T-cell (primary cell): ENCODE measurements around the gene DEXI. TPM values are rescaled to one million over a fixed set of nuclear protein-coding genes. Genes with fewer than 3 reads are reported as not detected.

Source experiments
- ATAC-seq, 4 experiments: fragments of 200-7000 bp in 3 of 4; fragments of 150-1000 bp in 1 of 4; cut with Tn5 transposase; replicated peaks in 1 of 4; 1 replicate in 3 of 4; 2 replicates in 1 of 4; pipeline ENCODE4 v1.10.0; 2021; ENCODE audit warnings: moderate library complexity in 3 of 4, mild to moderate bottlenecking in 2 of 4, moderate number of reproducible peaks in 1 of 4
- CTCF ChIA-PET, 2 donors: fragments of 300-600 bp; sonication (Branson Sonifier 250); formaldehyde crosslinking; loops; one replicate each; lab custom pipeline; 2022; ENCODE audit warnings: antibody characterized with exemption in 2 of 2; lab: Charles Lee
- POLR2A ChIA-PET, 2 donors: fragments of 300-600 bp; sonication (Branson Sonifier 250); formaldehyde crosslinking; loops; one replicate each; lab custom pipeline; 2022; ENCODE audit warnings: antibody characterized with exemption in 2 of 2; lab: Charles Lee
- DNase-seq, 35 experiments: peaks; one replicate each; pipeline versions ENCODE4 v3.0.0 to v3.0.0-alpha.2; 2013 to 2023
- H3K27ac ChIP-seq: one replicate; pipeline ENCODE4 v1.5.1; 2013; ENCODE audit warnings: low read length
- H3K27me3 ChIP-seq, 2 experiments: replicated peaks in 1 of 2; 1 replicate in 1 of 2; 2 replicates in 1 of 2; pipeline versions ENCODE4 v1.6.1 to v1.7.0; 2013; ENCODE audit warnings: low read length in 1 of 2, mixed read lengths in 1 of 2; ENCODE audit not compliant: control insufficient read depth in 2 of 2, insufficient read depth in 2 of 2; ENCODE audit errors: extremely low read depth in 1 of 2
- H3K36me3 ChIP-seq, 2 donors: 1 replicate in 1 of 2; 2 replicates in 1 of 2; pipeline versions ENCODE4 v1.6.1 to v1.7.0; 2013; ENCODE audit warnings: low read length in 1 of 2; ENCODE audit not compliant: control insufficient read depth in 2 of 2, insufficient read depth in 1 of 2; ENCODE audit errors: extremely low read depth in 1 of 2
- H3K4me1 ChIP-seq, 2 experiments: 1 replicate in 1 of 2; 2 replicates in 1 of 2; pipeline versions ENCODE4 v1.6.1 to v1.7.0; 2013; ENCODE audit warnings: low read length in 2 of 2, mixed read lengths in 1 of 2; ENCODE audit not compliant: insufficient read depth in 2 of 2, control insufficient read depth in 1 of 2; ENCODE audit errors: extremely low read depth in 1 of 2
- H3K4me3 ChIP-seq, 2 donors: 1 replicate in 1 of 2; 2 replicates in 1 of 2; pipeline versions ENCODE4 v1.5.1 to v1.7.0; 2013; ENCODE audit warnings: mild to moderate bottlenecking in 2 of 2, low read length in 1 of 2, moderate library complexity in 1 of 2; ENCODE audit not compliant: control insufficient read depth in 1 of 2; ENCODE audit errors: extremely low read depth in 1 of 2
- H3K9me3 ChIP-seq: 2 replicates; pipeline ENCODE4 v1.7.0; 2013
- H3K27ac Mint-ChIP-seq, 2 donors: one replicate each; pipeline ENCODE4 v1.8.0; 2020 to 2021; ENCODE audit warnings: mild to moderate bottlenecking in 2 of 2, mixed read lengths in 2 of 2
- H3K27me3 Mint-ChIP-seq, 2 donors: one replicate each; pipeline ENCODE4 v1.8.0; 2021 to 2022; ENCODE audit warnings: mixed read lengths in 2 of 2
- H3K36me3 Mint-ChIP-seq: one replicate; pipeline ENCODE4 v1.8.0; 2021; ENCODE audit warnings: mixed read lengths
- H3K4me1 Mint-ChIP-seq, 3 donors: one replicate each; pipeline ENCODE4 v1.8.0; 2020 to 2022; ENCODE audit warnings: mixed read lengths in 3 of 3, mild to moderate bottlenecking in 1 of 3
- H3K4me3 Mint-ChIP-seq, 3 donors: one replicate each; pipeline ENCODE4 v1.8.0; 2020 to 2022; ENCODE audit warnings: mild to moderate bottlenecking in 3 of 3, mixed read lengths in 3 of 3, moderate library complexity in 3 of 3
- H3K9me3 Mint-ChIP-seq, 3 donors: one replicate each; pipeline ENCODE4 v1.8.0; 2020 to 2022; ENCODE audit warnings: mixed read lengths in 3 of 3
- WGBS: methylation state at CpG from one replicate; pipeline ENCODE4 v1.1.5; 2013; ENCODE audit warnings: missing lambda C conversion rate; ENCODE audit not compliant: insufficient coverage; 5-methylcytosine and 5-hydroxymethylcytosine counted together
- total RNA-seq, 35 experiments: library from RNA in 6 of 35; stranded (reverse) in 6 of 35; fragments of 120-200 nt in 1 of 35; gene quantifications; one replicate each; pipeline versions ENCODE4 v1.2.1 to v1.2.4 and lab custom pipeline; 2013 to 2026

DEXI gene
- total RNA-seq, 5 donors from 2014 or later (not counting 1 experiment from before 2014, with no cell fraction given), result 12.2 to 39.8 (median 34.1) TPM

DNA sequence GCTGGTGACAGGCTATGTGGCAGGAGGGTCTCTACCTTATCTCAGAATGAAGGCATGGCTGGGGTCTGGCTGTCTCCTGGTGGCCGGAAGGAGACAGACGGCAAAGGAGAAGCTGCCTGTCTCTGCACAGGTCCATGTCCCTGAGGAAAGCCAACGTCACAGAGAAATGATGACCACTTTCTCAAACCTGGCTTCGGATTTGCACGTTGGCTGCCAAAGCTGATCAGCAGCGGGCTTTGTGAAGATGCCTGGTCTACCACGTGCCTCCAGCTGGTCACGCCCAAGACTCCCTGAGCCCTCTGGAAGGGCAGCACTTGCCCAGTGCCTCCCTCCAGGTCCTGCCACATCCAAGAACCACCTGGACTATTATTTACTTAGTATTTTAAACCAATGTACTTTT lies 8.4 kb downstream of the DEXI start:
- Mint-ChIP-seq H3K4me1 (peaks cover 66 to 71% (median 70%) of the 10 kb centered on the region in 3 donors), H3K27ac (no peak overlapping the region), H3K4me3 (no peak overlapping the region), H3K27me3 (no peaks in the 10 kb centered on the region), H3K36me3 (peaks cover 20% of the 10 kb centered on the region), H3K9me3 (no peaks in the 10 kb centered on the region)
- ATAC-seq, result no peak
- ChIA-PET CTCF (no interaction called here), POLR2A (no interaction called here)
- no peak overlapping the region for H3K27ac ChIP-seq
- 98% methylated on average over 8 of the region's 8 CpGs for WGBS
- H3K4me3 ChIP-seq, result no peak overlapping the region
- H3K27me3 ChIP-seq, result no peaks in the 10 kb centered on the region
- H3K4me1 ChIP-seq, result peaks cover 18 to 49% of the 10 kb centered on the region in 2 experiments
- no peaks in the 10 kb centered on the region for H3K9me3 ChIP-seq
- H3K36me3 ChIP-seq, result peaks cover 14 to 22% of the 10 kb centered on the region in 2 donors
- DNase-seq, result no peak

DNA sequence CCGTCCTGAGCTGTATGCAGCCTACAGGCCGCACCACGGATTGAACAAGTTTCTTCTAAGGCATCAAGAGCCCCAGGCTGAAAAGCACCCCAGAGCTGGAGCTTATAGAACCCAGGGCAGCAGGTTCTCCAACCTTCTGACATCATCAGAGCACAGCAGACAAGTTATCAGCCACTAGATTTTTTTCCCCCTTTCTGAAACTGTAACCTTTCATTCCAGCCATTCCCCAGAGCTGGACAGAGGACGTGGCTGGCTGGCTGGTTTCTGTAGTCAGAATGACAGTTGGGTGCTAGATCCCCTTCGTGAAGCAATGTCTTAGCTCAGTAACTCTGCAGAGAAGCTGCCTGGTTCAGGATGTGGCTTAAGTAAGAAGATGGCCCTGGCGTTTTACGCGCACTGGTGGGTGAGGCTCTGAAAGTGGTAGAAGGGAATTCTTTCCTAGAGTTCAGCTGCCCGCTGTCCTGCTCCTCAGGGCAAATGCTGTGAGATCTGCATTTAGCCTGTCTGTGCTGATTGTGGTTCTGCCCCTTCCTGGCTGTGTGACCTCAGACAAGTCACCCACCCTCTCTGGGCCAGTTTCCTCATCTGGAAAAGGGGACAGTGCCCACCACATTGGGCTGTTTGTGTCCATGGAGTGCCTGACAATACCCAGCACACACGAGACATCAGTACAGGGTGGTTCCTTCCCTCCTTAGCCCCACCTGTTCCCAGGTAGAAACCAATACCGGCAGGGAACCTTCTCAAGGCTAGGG lies 9.1 kb downstream of the DEXI start:
- H3K4me1 ChIP-seq, result peaks cover 12 to 41% of the 10 kb centered on the region in 2 experiments
- ATAC-seq (no peak), DNase-seq (no peak)
- H3K9me3 ChIP-seq, result no peaks in the 10 kb centered on the region
- no peak overlapping the region for H3K27ac Mint-ChIP-seq
- H3K4me3 Mint-ChIP-seq, result no peak overlapping the region
- H3K9me3 Mint-ChIP-seq, result no peaks in the 10 kb centered on the region
- no peaks in the 10 kb centered on the region for H3K27me3 ChIP-seq
- H3K4me3 ChIP-seq, result no peak overlapping the region
- peaks cover 59 to 63% (median 63%) of the 10 kb centered on the region in 3 donors for H3K4me1 Mint-ChIP-seq
- ChIA-PET POLR2A (no interaction called here), CTCF (interaction anchor here in 1 of 2 donors (0.7 kb wide), 1 partner anchor 779 kb away, joined by 10 read pairs; no protein-coding TSS in a partner anchor)
- WGBS, result 84% methylated on average over 8 of the region's 11 CpGs
- no peak overlapping the region for H3K27ac ChIP-seq
- peaks cover 14 to 27% of the 10 kb centered on the region in 2 donors for H3K36me3 ChIP-seq
- H3K27me3 Mint-ChIP-seq, result no peaks in the 10 kb centered on the region
- peaks cover 20% of the 10 kb centered on the region for H3K36me3 Mint-ChIP-seq

DNA sequence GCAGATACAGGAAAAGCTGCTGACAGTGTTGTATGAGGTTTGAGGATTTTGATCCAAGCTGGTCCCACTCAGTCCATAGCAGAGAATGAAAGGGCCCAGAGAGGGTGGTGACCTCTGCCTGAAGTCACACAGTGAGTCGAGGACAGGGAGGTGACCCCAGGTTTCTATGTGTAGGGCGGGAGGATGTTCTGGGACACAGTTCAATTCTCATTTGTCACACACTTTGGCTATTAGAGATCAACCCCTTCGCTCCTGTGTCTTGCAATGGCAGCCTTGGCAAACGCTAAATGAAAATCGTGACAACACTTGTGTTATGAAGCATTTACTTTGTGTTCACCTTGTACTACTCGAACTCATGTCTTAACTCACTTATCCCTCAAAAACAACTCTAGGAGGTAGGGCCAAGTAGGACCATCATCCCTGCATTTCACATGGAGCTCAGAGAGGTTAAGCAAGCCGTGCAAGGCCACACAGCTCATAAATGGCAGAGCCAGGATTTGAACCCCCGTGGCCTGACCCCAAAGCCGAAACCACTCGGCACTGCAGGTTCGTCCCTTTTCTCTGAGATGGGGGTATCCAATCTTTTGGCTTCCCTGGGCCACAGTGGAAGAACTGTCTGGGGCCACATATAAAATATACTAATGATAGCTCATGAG lies 10.2 kb downstream of the DEXI start:
- ChIA-PET POLR2A (interaction anchor here in 1 of 2 donors (0.6 kb wide), 1 partner anchor 957 kb away, joined by 3 read pairs; no protein-coding TSS in a partner anchor), CTCF (interaction anchor here in 1 of 2 donors (0.7 kb wide), 2 partner anchors 9 to 780 kb away, joined by 3 to 10 read pairs; no protein-coding TSS in a partner anchor)
- Mint-ChIP-seq H3K36me3 (peaks cover 30% of the 10 kb centered on the region), H3K4me3 (no peak overlapping the region), H3K27ac (no peak overlapping the region), H3K4me1 (peaks cover 49 to 53% (median 53%) of the 10 kb centered on the region in 3 donors), H3K27me3 (no peaks in the 10 kb centered on the region), H3K9me3 (no peaks in the 10 kb centered on the region)
- no peaks in the 10 kb centered on the region for H3K27me3 ChIP-seq
- peaks cover 16 to 37% of the 10 kb centered on the region in 2 donors for H3K36me3 ChIP-seq
- no peak overlapping the region for H3K27ac ChIP-seq
- no peak overlapping the region for H3K4me3 ChIP-seq
- no peaks in the 10 kb centered on the region for H3K9me3 ChIP-seq
- ATAC-seq (no peak), DNase-seq (no peak)
- H3K4me1 ChIP-seq, result peaks cover 4 to 31% of the 10 kb centered on the region in 2 experiments
- WGBS, result 100% methylated on average over 6 of the region's 11 CpGs

DNA sequence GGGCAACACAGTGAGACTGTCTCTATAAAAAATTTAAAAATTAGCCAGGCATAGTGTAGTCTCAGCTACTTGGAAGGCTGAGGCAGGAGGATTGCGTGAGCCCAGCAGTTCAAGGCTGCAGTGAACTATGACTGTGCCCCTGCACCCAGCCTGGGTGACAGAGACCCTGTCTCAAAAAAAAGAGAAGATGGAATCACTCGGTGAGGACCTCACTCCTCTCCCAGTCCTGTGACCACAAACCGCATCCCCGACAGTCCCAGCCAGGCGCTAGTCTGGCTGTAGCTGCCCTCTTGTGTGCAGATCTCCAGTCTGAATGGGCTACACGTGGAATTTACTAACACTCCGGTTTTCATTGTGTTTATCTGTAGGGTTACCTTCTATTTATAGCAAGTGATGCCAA lies 11.1 kb downstream of the DEXI start:
- Histone ChIP-seq H3K4me1 (peaks cover 0 to 24% of the 10 kb centered on the region in 2 experiments), H3K27ac (no peak overlapping the region), H3K9me3 (no peaks in the 10 kb centered on the region), H3K36me3 (peaks cover 16 to 44% of the 10 kb centered on the region in 2 donors), H3K4me3 (no peak overlapping the region), H3K27me3 (no peaks in the 10 kb centered on the region)
- CTCF ChIA-PET, result interaction anchor here in 1 of 2 donors (0.5 kb wide), 1 partner anchor 1161 kb away, joined by 3 read pairs; no protein-coding TSS in a partner anchor
- WGBS, result 70% methylated on average over 2 of the region's 7 CpGs
- DNase-seq, result no peak
- Mint-ChIP-seq H3K36me3 (peaks cover 34% of the 10 kb centered on the region), H3K4me1 (peaks cover 39 to 44% (median 43%) of the 10 kb centered on the region in 3 donors), H3K27me3 (no peaks in the 10 kb centered on the region), H3K4me3 (no peak overlapping the region), H3K9me3 (no peaks in the 10 kb centered on the region), H3K27ac (no peak overlapping the region)
- POLR2A ChIA-PET, result no interaction called here
- ATAC-seq, result no peak

DNA sequence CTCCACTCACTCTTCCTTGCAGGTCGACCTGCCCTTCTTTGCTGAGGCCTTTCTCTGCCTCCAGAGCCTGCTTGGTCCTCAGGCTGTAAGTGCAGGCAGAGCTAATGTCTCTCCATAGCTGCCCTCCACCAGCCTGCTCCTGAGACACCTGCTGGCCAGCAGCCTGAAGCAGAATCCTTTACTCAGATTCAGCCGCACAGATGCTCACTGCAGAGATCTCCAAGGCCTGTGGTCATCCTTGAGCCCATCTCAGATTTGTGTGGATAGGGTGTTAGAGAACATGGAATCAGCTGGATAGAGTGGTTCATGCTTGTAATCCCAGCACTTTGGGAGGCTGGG lies 11.5 kb downstream of the DEXI start:
- no peaks in the 10 kb centered on the region for H3K9me3 Mint-ChIP-seq
- no peaks in the 10 kb centered on the region for H3K27me3 ChIP-seq

More for the DNA sequence above, 11.5 kb downstream of the DEXI start:
- DNase-seq, result no peak
- Histone ChIP-seq H3K27ac (no peak overlapping the region), H3K4me3 (no peak overlapping the region), H3K36me3 (peaks cover 16 to 48% of the 10 kb centered on the region in 2 donors), H3K9me3 (no peaks in the 10 kb centered on the region), H3K4me1 (peaks cover 0 to 24% of the 10 kb centered on the region in 2 experiments)
- Mint-ChIP-seq H3K4me3 (no peak overlapping the region), H3K36me3 (peaks cover 35% of the 10 kb centered on the region), H3K27ac (no peak overlapping the region), H3K27me3 (no peaks in the 10 kb centered on the region), H3K4me1 (peaks cover 35 to 40% (median 39%) of the 10 kb centered on the region in 3 donors)
- WGBS, result 73% methylated on average over 1 of the region's 2 CpGs
- ChIA-PET CTCF (interaction anchor here in 1 of 2 donors (0.5 kb wide), 1 partner anchor 1161 kb away, joined by 3 read pairs; no protein-coding TSS in a partner anchor), POLR2A (no interaction called here)
- no peak for ATAC-seq
